Stimulated activated CD4-positive, alpha-beta T cell treated with anti-CD3 and anti-CD28 coated beads, Interleukin-15, amount 100 ng/mL, for 1 hour (primary cell): ENCODE measurements around the gene KRTAP10-10.
A peak's percentile ranks its signal among the peaks of the same experiment; 100 is the strongest.
"Not testable (repeated sequence)": the region's sequence is repeated elsewhere in the genome, so short reads cannot be mapped to it uniquely, and the experiment has no call there.

Experiments used
- DNase-seq, 2 donors: peaks; one replicate each; pipeline ENCODE4 v3.0.0-alpha.2; 2020; ENCODE audit warnings: low read depth in 1 of 2, low spot score in 1 of 2

KRTAP10-10 gene

GRCh38 chr21:44650265-44650972, 13.3 kb downstream of the KRTAP10-10 start:
- DNase-seq: no peak

- DNase-seq: no peak
Observed at GRCh38 chr21:44650973-44651675, 14.0 kb downstream of the KRTAP10-10 start.

- no peak for DNase-seq
Observed at GRCh38 chr21:44653123-44653522, 16.0 kb downstream of the KRTAP10-10 start.

DNA sequence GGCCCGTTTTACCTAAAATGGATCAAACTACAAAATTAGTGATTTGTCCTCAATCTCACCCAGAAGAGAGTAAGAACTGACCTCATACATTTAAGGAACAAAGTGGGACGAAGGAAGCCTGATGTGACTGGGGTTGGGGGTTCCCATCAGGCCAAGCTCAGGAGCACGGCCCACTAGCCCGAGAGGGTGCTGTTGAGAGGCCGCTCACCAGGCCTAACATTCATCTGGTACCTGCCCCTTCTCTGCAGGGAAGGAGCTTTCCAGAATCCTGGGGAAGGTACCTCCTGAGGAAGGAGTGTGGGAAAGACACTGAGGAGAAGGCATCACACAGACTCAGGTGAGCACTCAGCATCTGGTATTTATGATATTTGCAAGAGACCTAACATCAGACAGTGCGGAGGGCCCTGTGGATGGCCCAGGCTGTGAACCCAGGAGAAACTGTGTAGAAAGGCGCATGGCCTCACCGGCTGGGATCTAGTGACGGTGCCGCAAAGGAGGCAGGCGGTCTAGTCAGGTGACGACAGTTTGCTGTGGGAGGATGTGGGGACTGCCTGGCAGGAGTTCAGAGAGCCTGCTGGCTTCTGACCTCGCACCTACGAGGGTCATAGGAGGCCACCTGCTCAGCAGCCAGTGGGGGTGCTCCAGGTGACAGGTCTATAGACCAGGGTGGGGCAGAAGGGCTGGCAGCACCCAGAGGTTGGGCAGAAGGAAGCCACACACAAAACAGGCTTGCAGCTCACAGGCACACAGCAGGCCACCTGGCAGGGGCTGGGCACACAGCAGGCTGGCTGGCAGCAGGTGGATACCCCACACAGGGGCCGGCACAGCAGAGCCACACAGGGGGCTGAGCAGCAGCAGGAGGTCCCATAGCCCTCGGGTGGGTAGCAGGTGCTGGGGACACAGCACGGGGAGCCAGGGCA, 16.8 kb downstream of the KRTAP10-10 start:
- DNase-seq: peak in 1 of 2 donors; percentile 35

- no peak for DNase-seq
Observed at GRCh38 chr21:44654576-44655175, 17.5 kb downstream of the KRTAP10-10 start, which contains the start of gene KRTAP12-4. TSS of gene KRTAP12-4 (minus strand) at chr21:44654659. CDS start at chr21:44654614, 45 bp downstream.

DNA sequence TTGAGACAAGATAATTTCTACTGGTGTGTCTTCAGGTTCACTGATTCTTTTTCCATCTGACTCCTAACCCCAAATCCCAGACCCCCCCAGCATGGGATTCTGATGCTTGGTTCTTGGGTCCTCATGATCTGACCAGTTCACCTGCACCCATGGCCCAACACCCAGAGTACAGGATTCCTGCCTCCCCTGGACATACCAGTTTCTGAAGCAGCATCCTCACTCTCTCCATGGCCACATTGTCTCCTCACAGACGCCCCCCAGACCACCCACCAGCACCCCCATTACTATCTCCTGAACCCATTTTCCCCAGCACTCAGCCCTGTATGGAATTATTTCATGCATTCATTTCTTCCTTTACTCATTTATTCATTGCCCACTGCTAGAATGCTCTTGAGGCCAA, 19.7 kb downstream of the KRTAP10-10 start:
- no peak for DNase-seq

DNA sequence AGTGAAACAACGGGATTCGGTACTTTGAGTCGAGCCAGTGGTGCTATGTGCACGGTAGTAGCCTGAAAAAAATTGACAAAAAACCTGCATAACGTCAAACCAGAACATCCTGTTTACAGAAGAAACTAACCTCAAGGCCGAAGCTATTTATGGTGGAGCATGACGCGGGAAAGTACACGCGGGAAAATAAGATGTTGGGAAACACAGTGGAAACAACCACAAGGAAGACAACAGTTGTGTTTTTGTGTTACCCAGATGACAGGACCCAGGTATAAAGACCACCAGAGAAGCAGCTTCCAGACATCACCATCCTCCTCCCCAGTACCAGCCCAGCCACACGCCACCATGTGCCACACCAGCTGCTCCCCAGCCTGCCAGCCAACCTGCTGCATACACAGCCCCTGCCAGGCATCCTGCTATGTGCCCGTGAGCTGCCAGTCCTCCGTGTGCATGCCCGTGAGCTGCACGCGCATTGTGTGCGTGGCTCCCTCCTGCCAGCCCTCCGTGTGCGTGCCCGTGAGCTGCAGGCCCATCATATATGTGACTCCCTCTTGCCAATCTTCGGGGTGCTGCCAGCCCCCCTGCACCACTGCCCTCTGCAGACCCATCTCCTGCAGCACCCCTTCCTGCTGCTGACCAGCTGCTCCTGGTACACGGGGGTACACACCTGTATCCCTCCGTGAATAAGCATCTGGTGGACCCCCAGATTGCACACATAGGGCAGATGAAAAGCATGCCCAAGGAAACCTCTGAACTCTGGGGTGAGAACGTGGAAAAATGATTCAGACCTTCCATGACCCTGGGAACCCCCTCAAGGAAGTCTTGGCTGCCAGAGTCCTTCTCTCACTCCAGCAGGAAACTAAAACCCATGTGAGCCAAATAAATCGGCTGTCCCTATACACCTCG, 20.7 kb downstream of the KRTAP10-10 start, which contains the start of gene KRTAP12-3:
Gene KRTAP12-3 (plus strand): TSS at position 298 of the 906 bp plus-strand sequence. CDS start 48 bp downstream, at position 346.
- no peak for DNase-seq

DNA sequence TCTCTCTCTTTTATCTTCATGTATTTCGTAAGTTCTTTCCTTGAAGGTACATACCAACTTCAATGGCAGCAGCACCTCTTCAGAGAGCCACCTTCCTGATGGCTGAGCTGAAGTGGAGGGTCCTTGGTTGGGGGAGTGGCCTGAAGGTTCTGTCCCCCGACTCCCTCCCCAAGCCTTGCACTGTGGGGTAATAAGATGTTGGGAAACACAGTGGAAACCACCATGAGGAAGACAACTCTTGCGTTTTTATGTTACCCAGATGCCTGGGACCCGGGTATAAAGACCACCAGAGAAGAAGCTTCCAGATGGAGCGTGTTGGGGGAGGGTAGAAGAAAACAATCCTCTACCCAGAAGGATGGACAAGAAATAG, 21.4 kb downstream of the KRTAP10-10 start:
- no peak for DNase-seq

DNA sequence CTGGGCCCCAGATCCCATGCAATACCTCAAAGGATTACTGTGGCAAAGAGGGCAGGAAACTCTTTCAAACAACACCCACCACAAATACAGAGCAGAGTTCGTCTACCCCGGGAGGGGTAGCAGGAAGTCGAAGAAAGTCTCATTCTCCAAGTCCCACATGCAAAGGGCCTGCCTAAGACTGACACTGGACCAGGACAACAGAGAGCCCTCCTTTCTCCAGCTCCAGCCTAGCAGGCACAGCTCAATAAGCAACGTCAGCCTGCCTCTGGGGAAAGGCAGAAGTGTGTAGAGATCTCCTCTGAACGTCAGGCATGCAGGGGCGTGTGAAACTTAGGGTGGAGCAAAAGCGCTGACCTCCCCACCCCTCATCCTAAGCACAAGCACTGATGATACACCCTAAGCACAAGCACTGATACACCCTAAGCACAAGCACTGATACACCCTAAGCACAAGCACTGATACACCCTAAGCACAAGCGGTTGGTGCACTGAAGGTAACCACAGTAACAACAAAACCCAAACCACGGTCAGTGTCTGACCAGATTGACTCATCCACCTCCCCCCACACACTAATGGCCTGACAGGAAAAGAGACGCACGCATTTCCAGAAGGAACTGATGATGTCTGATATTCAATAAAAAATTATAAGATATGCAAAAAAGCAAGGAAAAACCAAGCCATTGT, 21.9 kb downstream of the KRTAP10-10 start:
- no peak for DNase-seq

DNA sequence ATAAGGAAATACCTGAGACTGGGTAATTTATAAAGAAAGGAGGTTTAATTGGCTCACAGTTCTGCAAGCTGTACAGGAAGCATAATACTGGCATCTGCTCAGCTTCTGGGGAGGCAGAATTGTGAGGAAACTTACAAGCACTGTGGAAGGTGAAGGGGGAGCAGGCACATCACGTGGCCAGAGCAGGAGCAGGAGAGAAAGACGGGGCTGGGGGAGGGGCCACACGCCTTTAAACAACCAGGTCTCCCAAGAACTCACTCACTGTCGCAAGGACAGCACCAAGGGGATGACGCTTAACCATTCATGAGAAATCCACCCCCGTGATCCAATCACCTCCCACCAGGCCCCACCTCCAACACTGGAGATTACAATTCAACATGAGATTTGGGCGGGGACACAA, 24.4 kb downstream of the KRTAP10-10 start:
- DNase-seq: not testable (repeated sequence)

GRCh38 chr21:44664691-44665090, 27.5 kb downstream of the KRTAP10-10 start:
- DNase-seq: no peak

DNA sequence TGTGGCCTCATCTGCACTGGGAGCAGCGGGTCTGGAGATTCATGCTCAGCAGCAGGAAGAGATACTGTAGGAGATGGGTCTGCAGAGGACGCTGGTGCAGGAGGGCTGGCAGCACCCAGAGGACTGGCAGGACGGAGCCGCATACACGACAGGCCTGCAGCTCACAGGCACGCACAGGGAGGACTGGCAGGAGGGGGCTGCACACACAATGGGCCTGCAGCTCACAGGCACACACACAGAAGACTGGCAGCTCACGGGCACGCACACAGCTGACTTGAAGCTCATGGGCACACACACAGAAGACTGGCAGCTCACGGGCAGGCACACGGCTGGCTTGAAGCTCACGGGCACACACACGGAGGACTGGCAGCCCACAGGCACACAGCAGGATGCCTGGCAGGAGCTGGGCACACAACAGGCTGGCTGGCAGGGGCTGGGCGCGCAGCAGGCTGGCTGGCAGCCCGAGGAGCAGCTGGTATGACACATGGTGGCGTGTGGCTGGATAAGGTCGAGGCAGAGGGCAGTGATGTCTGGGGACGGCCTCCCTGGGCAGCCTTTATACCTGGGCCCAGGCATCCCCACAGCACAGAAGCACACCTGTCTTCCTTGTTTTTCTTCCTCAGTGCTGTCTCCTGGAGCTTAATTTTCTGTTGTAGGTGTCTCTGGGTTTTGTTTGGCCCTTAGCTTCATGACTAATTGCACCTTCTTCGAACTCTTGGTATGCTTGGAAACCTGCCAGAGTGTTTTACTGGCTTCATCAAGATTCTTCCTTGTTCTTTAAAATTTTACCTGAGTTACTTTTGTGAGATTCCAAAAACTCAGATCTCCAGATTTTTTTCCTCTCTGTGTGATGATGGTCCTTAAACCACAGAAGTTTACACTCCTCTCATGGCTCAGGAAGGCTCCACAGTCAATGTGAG, 29.5 kb downstream of the KRTAP10-10 start, which contains the start of gene KRTAP12-2:
Gene KRTAP12-2 (minus strand): TSS at position 527 of the 920 bp plus-strand sequence. CDS start 41 bp downstream, at position 486.
- no peak for DNase-seq

DNA sequence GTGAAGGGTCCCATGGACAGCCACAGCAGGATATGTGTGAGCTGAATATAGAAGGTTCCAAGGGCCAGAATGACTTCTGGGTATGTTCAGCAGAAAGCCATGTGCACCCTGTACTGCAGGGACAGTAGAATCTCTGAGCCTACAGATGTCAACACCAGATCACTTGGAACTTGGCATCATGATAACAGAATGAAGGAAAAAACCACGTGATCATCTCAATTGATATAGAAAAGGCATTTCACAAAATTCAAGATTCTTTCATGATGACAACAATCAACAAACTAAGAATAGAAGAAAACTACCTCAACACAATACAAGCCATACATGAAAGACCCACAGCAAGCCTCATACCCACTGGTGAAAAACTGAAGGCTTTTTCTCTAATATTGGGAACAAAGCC, 30.5 kb downstream of the KRTAP10-10 start:
- DNase-seq: no peak

GRCh38 chr21:44670642-44671432, 33.7 kb downstream of the KRTAP10-10 start:
- DNase-seq: no peak

DNA sequence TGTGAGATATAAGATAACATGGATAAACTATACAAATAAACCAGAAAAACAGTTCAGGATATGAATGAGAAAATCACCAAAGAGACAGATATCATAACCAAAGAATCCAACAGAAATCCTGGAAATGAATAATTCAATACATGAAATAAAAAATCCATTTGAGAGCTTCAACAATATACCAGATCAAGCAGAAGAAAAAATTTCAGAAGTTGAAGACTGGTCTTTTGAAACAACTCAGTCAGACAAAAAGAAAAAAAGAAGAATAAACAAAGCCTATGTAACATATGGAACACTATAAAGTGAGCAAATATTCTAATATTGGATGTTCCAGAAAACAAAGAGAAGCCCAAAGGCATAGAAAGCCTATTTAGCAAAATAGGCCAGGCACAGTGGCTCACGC, 34.8 kb downstream of the KRTAP10-10 start:
- no peak for DNase-seq

- DNase-seq: no peak
Observed at GRCh38 chr21:44677881-44678280, 40.7 kb downstream of the KRTAP10-10 start.

DNA sequence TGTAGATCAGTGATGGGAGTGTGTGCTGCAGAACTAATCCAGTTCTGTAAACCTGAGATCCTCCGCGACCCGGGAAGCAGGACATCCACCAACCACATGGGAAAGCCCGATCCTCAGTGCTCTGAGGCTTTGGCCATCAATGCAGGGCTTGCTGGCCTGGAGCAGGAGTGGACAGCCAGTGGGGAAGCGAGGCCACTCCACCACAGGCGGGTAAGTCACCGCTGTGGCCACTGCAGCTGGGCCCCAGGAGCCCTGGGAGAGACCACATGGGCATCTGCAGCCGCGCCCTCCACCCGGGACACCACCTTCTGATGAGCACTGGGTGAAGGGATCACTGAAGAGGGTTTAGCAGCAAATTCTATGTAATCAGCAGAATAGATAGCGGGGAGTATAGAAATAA, 44.0 kb downstream of the KRTAP10-10 start:
- DNase-seq: no peak
